ENCODE measurements around the gene TMEM26.

- no peak for TF ChIP-seq CTCF (conservative IDR thresholded peaks at IDR 0.05)
- TF ChIP-seq ZFX (IDR thresholded peaks at IDR 0.05), result no peak
These were observed 28.4 kb upstream of the TMEM26 start for GRCh38 chr10:61481597-61481996.
